ENCODE results near the gene CNNM3.

The CNNM3 gene

DNA sequence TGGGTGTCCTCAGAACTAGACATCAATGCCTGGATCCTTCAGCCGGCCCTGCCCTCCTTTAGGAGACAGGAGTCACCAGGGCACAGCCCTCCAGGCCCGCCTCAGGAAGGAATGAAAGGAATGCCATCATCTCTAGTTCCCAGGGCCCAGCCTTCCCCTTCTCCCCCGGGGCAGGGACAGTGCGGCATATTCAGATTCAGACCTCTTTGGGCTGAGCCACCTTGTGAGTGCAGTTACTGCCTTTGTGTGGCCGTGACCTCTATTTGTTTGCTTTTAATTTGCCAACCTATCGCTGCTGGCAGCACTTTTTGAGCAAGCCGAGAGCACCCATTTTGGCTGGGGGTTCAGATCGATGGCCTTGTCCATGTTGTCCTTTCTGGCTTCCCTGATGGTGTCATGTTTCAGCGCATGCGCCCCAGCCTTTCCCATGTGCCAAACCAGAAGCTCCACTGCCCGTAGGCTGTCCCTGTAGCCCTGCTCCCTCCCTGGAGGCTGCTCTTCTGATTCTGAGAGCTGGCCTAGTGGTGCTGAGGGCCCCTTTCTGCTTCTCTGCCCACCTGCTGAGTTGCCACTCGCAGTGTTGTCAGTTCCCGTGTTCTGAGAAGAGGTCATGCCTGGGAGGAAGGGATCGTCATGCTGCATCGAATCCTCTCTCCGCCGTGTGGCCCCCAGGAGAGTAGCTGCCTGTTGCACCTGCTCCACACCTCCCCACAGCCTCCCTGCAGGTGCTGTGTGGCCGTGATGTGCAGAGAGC, 16.9 kb downstream of the CNNM3 start:
- DNase-seq (ENCODE audit: low read depth): peak; percentile 25
- no peak overlapping the region for H3K4me3 ChIP-seq (ENCODE audit: control insufficient read depth, low read depth, low read length)
- no peak for TF ChIP-seq CTCF (conservative IDR thresholded peaks at IDR 0.05; ENCODE audit: control insufficient read depth, insufficient read depth, low read depth, low read length)

DNA sequence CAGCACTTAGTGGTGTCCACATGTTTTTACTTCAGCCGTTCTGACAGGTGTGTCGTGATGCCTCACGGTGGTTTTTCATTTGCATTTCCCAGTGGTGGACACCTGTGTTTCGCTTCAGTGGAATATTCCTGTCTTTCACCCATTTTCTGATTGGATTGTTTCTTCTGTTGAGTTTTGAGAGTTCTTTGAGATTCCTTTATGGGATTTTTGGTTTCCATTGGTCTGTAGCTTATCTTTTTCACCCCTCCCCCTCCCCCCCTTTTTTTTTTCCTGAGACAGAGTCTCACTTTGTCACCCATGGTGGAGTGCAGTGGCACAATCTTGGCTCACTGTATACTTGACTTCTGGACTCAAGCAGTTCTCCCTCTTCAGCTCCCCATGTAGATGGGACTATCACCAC, 19.8 kb downstream of the CNNM3 start:
- no peak overlapping the region for H3K4me3 ChIP-seq (ENCODE audit: control insufficient read depth, low read depth, low read length)
- no peak for DNase-seq (ENCODE audit: low read depth)
- TF ChIP-seq CTCF (conservative IDR thresholded peaks at IDR 0.05; ENCODE audit: control insufficient read depth, insufficient read depth, low read depth, low read length): no peak

DNA sequence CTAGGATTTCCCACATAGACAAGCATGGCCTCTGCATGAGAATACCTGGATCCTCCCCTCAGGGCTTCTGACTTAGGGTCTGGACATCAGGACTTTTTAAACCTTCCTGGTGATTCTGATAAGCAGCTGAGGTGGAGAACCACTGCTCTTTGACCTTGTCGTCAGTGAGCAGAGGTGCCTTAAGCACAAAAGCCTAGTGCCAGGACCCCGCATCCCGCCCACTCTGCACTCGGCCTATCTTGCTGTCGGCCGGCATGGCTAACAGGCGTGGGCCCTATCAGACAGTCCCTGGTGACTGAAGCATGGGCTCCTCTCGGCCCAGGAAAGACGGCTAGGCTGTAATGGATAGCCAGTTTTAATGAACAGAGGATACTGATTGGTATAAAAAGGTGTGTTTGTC, 21.5 kb downstream of the CNNM3 start:
- TF ChIP-seq CTCF (conservative IDR thresholded peaks at IDR 0.05; ENCODE audit: control insufficient read depth, insufficient read depth, low read depth, low read length): no peak
- no peak overlapping the region for H3K4me3 ChIP-seq (ENCODE audit: control insufficient read depth, low read depth, low read length)
- no peak for DNase-seq (ENCODE audit: low read depth)

- TF ChIP-seq CTCF (conservative IDR thresholded peaks at IDR 0.05; ENCODE audit: control insufficient read depth, insufficient read depth, low read depth, low read length): no peak
- DNase-seq (ENCODE audit: low read depth): no peak
- no peak overlapping the region for H3K4me3 ChIP-seq (ENCODE audit: control insufficient read depth, low read depth, low read length)
These were observed 22.6 kb downstream of the CNNM3 start for GRCh38 chr2:96838345-96839292.

DNA sequence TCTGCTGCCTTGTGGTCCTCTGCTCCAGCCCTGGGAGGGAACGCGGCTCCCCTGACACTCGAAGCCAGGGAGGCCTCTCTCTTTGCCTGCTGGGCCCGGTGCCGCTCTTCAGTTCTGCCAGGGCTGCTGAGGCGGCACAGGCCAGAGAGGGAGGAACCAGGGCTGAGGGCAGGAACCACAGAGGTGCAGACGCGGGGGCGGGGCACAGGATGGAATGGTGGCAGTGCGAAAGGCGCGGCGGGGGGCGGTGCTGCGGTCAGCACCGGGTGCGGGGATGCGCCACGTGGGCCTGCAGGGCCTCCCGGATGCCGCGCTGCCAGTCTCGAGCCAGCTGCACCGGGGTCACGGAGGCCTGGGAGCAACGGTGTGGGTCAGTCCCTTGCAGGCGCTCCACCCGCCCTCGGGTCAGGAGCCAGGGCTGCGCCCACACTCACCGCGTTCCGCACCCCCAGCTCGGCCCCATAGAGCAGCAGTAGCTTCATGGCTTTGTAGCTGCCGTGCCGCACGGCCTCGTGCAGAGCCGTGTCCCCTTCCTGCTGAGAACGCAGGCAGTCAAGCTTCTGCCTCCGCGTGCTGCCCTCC, 23.3 kb downstream of the CNNM3 start:
- H3K4me3 ChIP-seq (ENCODE audit: control insufficient read depth, low read depth, low read length): no peak overlapping the region
- no peak for TF ChIP-seq CTCF (conservative IDR thresholded peaks at IDR 0.05; ENCODE audit: control insufficient read depth, insufficient read depth, low read depth, low read length)
- DNase-seq (ENCODE audit: low read depth): no peak

- no peak overlapping the region for H3K4me3 ChIP-seq (ENCODE audit: control insufficient read depth, low read depth, low read length)
- no peak for TF ChIP-seq CTCF (conservative IDR thresholded peaks at IDR 0.05; ENCODE audit: control insufficient read depth, insufficient read depth, low read depth, low read length)
- no peak for DNase-seq (ENCODE audit: low read depth)
These were observed 24.1 kb downstream of the CNNM3 start for GRCh38 chr2:96839875-96840850.
